ENCODE measurements around the gene SLC10A3. TPM values are rescaled to one million over a fixed set of nuclear protein-coding genes. Genes with fewer than 3 reads are reported as not detected.
"Not testable (repeated sequence)": the region's sequence is repeated elsewhere in the genome, so short reads cannot be mapped to it uniquely, and the experiment has no call there.

The SLC10A3 gene
- polyA plus RNA-seq, 4 donors: 11.6 to 22.2 (median 15.8) TPM

DNA sequence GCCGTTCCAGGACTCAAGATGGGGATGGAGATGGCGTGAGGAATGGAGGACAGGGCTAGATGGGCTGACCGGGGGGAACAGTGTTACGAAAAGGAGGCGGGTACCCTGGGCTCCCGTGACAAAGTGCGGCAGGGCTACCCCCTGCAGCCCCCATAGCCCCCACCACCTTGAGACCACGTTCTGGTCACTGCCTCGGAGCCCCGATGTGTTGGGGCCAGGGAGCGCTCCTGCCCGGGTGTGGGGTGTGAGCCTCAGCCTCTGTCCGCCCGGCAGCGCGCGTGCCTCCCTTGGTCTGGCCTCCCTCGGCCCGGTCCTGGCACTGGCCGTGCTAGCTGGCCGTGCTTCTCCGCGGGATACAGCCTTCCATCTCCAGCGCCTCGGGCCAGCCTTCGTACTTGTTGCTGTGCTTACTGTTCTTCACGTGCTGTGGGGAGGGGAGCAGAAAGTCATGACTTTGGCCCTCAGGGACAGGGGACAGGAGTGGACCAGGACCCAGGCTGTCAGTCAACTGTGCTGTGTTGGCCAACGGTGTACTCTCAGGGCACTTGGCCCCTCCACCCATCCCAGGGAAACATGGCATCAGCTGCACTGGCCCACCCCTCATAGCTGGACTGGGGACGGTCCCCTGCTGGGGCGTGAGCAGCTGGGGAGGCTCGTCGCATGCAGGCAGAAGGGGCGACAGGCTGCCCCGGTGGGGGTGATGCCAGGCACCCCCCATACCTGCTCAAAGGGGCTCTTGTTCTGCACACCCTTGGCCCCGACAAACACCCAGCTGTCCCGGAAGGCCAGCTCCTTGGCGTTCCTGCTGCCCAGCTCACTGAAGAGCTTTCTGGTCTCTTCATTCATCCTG lies 16.3 kb upstream of the SLC10A3 start:
- no peak overlapping the region for H3K27ac ChIP-seq (ENCODE audit: low read depth in 1 of 3, low read length in 2 of 3)
- no peaks in the 10 kb centered on the region for H3K4me1 ChIP-seq (ENCODE audit: control insufficient read depth in 3 of 3, insufficient read depth in 2 of 3, low read depth in 1 of 3, low read length in 2 of 3)
- H3K9me3 ChIP-seq (ENCODE audit: control insufficient read depth in 2 of 2, insufficient read depth in 1 of 2, low read depth in 1 of 2, low read length in 1 of 2): no peaks in the 10 kb centered on the region
- WGBS, 3 donors: 90 to 94% (median 93%) methylated on average over 24 to 37 of the region's 37 CpGs
- H3K36me3 ChIP-seq (ENCODE audit: control insufficient read depth in 3 of 3, insufficient read depth in 2 of 3, low read depth in 1 of 3, low read length in 3 of 3): peaks cover 1 to 52% (median 2%) of the 10 kb centered on the region in 3 donors
- DNase-seq (no peak), FAIRE-seq (no peak)
- H3K27me3 ChIP-seq (ENCODE audit: control insufficient read depth in 3 of 3, insufficient read depth in 3 of 3, low read length in 3 of 3): no peaks in the 10 kb centered on the region
- H3K4me3 ChIP-seq (ENCODE audit: low read depth in 1 of 3, low read length in 3 of 3): no peak overlapping the region

DNA sequence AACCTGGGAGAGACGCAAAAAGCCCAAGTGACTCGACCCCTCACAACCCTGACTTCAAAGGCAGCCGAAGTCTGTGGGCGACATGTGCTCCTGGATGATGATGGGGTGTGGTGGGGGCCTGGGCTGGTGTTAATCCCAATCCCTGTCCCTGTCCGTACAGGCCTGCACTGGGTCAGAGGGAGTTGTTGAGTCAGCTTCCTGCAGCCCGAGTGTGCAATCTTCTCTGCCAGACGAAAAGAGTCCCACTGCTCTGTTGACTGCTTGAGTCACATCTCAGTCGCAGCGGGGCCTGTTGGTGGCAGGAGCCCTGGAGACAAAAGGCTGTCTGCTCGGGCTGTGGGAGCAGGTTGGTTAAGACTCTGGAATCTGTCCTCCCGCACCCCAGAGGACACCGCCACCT lies 15.3 kb upstream of the SLC10A3 start:
- H3K4me1 ChIP-seq (ENCODE audit: control insufficient read depth in 3 of 3, insufficient read depth in 2 of 3, low read depth in 1 of 3, low read length in 2 of 3): no peaks in the 10 kb centered on the region
- H3K4me3 ChIP-seq (ENCODE audit: low read depth in 1 of 3, low read length in 3 of 3): no peak overlapping the region
- FAIRE-seq (no peak), DNase-seq (no peak)
- H3K9me3 ChIP-seq (ENCODE audit: control insufficient read depth in 2 of 2, insufficient read depth in 1 of 2, low read depth in 1 of 2, low read length in 1 of 2): no peaks in the 10 kb centered on the region
- no peaks in the 10 kb centered on the region for H3K27me3 ChIP-seq (ENCODE audit: control insufficient read depth in 3 of 3, insufficient read depth in 3 of 3, low read length in 3 of 3)
- peaks cover 1 to 46% (median 2%) of the 10 kb centered on the region in 3 donors for H3K36me3 ChIP-seq (ENCODE audit: control insufficient read depth in 3 of 3, insufficient read depth in 2 of 3, low read depth in 1 of 3, low read length in 3 of 3)
- 84 to 88% (median 86%) methylated on average over 11 to 12 of the region's 12 CpGs for WGBS, 3 donors
- no peak overlapping the region for H3K27ac ChIP-seq (ENCODE audit: low read depth in 1 of 3, low read length in 2 of 3)

DNA sequence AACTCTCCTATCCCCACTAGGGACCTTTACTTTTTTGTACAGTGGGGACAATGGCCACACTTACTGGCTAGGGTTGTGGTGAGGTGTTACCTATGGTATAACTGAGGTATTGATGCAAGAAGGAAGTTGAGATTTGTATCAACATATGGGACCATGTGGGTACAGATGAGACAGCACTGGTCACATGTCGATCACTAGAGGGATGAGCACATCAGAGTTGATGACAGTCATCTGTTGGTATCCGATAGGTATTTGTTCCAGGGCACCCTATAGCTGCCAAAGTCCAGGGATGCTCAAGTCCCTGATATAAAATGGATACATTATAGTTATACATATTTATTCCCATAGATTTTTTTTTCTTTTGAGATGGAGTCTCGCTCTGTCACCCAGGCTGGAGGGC lies 12.6 kb upstream of the SLC10A3 start:
- H3K4me3 ChIP-seq (ENCODE audit: low read depth in 1 of 3, low read length in 3 of 3): no peak overlapping the region
- no peak for FAIRE-seq
- 71 to 83% (median 83%) methylated on average over 3 of the region's 3 CpGs for WGBS, 3 donors
- no peaks in the 10 kb centered on the region for H3K27me3 ChIP-seq (ENCODE audit: control insufficient read depth in 3 of 3, insufficient read depth in 3 of 3, low read length in 3 of 3)
- H3K36me3 ChIP-seq (ENCODE audit: control insufficient read depth in 3 of 3, insufficient read depth in 2 of 3, low read depth in 1 of 3, low read length in 3 of 3): peaks cover 0 to 28% (median 2%) of the 10 kb centered on the region in 3 donors
- no peak for DNase-seq
- no peaks in the 10 kb centered on the region for H3K4me1 ChIP-seq (ENCODE audit: control insufficient read depth in 3 of 3, insufficient read depth in 2 of 3, low read depth in 1 of 3, low read length in 2 of 3)
- H3K9me3 ChIP-seq (ENCODE audit: control insufficient read depth in 2 of 2, insufficient read depth in 1 of 2, low read depth in 1 of 2, low read length in 1 of 2): no peaks in the 10 kb centered on the region
- H3K27ac ChIP-seq (ENCODE audit: low read depth in 1 of 3, low read length in 2 of 3): no peak overlapping the region

DNA sequence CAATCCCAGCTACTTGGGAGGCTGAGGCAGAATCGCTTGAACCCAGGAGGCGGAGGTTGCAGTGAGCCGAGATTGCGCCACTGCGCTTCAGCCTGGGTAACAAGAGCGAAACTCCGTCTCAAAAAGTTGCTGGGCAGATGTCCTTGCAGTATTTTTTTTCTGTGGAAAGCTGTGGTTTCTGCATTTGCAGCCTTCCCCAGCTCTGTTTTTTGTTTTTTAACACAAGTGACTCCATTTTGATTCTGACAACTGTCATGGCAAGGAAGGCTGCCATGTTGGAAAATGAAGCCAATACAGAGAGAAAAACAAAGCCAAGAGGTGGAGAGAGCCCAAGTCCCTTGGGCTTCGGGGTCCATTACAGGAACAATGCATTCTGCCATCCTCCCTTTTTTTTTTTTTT lies 11.7 kb upstream of the SLC10A3 start:
- H3K27ac ChIP-seq (ENCODE audit: low read depth in 1 of 3, low read length in 2 of 3): no peak overlapping the region
- DNase-seq: no peak
- H3K4me1 ChIP-seq (ENCODE audit: control insufficient read depth in 3 of 3, insufficient read depth in 2 of 3, low read depth in 1 of 3, low read length in 2 of 3): no peaks in the 10 kb centered on the region
- FAIRE-seq: no peak
- H3K36me3 ChIP-seq (ENCODE audit: control insufficient read depth in 3 of 3, insufficient read depth in 2 of 3, low read depth in 1 of 3, low read length in 3 of 3): peaks cover 0 to 19% (median 0%) of the 10 kb centered on the region in 3 donors
- H3K9me3 ChIP-seq (ENCODE audit: control insufficient read depth in 2 of 2, insufficient read depth in 1 of 2, low read depth in 1 of 2, low read length in 1 of 2): no peaks in the 10 kb centered on the region
- H3K4me3 ChIP-seq (ENCODE audit: low read depth in 1 of 3, low read length in 3 of 3): no peak overlapping the region
- no peaks in the 10 kb centered on the region for H3K27me3 ChIP-seq (ENCODE audit: control insufficient read depth in 3 of 3, insufficient read depth in 3 of 3, low read length in 3 of 3)
- WGBS, 3 donors: 81 to 87% (median 83%) methylated on average over 8 of the region's 8 CpGs

DNA sequence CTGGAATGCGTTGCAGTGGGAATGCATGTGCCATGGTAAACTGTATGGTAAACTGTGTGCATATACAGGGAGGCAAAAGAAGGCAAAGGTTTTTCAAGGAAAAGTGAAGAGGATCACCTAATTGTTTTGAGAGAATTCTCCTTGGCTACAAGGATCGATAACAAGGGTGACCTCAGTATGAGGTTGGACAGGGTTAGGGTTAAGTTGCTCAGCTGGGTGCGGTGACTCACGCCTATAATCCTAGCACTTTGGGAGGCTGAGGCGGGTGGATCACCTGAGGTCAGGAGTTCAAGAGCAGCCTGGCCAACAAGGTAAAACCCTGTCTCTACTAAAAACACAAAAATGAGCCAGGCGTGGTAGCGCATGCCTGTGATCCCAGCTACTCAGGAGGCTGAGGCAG lies 11.0 kb upstream of the SLC10A3 start:
- not testable (repeated sequence) for FAIRE-seq; H3K27me3 ChIP-seq (ENCODE audit: control insufficient read depth in 3 of 3, insufficient read depth in 3 of 3, low read length in 3 of 3); H3K4me3 ChIP-seq (ENCODE audit: low read depth in 1 of 3, low read length in 3 of 3); H3K27ac ChIP-seq (ENCODE audit: low read depth in 1 of 3, low read length in 2 of 3); H3K4me1 ChIP-seq (ENCODE audit: control insufficient read depth in 3 of 3, insufficient read depth in 2 of 3, low read depth in 1 of 3, low read length in 2 of 3); H3K9me3 ChIP-seq (ENCODE audit: control insufficient read depth in 2 of 2, insufficient read depth in 1 of 2, low read depth in 1 of 2, low read length in 1 of 2); DNase-seq
- 71 to 91% (median 76%) methylated on average over 7 of the region's 7 CpGs for WGBS, 3 donors
- H3K36me3 ChIP-seq (ENCODE audit: control insufficient read depth in 3 of 3, insufficient read depth in 2 of 3, low read depth in 1 of 3, low read length in 3 of 3): peaks cover 0 to 13% (median 0%) of the 10 kb centered on the region in 3 donors

DNA sequence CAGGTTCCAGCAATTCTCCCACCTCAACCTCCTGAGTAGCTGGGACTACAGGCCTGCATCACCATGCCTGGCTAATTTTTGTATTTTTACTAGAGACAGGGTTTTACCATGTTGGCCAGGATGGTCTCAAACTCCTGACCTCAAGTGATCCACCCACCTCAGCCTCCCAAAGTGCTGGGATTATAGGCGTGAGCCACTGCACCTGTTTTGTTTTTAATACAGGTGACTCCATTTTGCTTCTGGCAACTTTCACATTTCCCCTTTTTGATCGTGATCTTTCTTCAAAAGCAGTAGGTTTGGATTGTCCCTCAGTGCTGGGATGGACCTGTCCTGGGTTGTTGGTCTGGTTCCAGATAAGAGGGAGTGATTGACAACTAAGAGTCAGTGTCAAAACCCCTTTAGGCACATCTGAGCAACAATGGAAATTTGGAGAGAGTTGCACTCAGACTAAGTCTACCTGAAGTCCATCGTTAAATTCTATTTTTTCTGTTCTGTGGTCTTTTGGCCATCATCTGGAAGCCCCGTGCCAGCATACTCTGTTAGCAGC lies 6.2 kb upstream of the SLC10A3 start:
- not testable (repeated sequence) for DNase-seq; H3K27me3 ChIP-seq (ENCODE audit: control insufficient read depth in 3 of 3, insufficient read depth in 3 of 3, low read length in 3 of 3); H3K36me3 ChIP-seq (ENCODE audit: control insufficient read depth in 3 of 3, insufficient read depth in 2 of 3, low read depth in 1 of 3, low read length in 3 of 3); FAIRE-seq; H3K4me3 ChIP-seq (ENCODE audit: low read depth in 1 of 3, low read length in 3 of 3); H3K9me3 ChIP-seq (ENCODE audit: control insufficient read depth in 2 of 2, insufficient read depth in 1 of 2, low read depth in 1 of 2, low read length in 1 of 2); H3K4me1 ChIP-seq (ENCODE audit: control insufficient read depth in 3 of 3, insufficient read depth in 2 of 3, low read depth in 1 of 3, low read length in 2 of 3); H3K27ac ChIP-seq (ENCODE audit: low read depth in 1 of 3, low read length in 2 of 3)
- WGBS, 3 donors: 66 to 91% (median 78%) methylated on average over 4 of the region's 4 CpGs

DNA sequence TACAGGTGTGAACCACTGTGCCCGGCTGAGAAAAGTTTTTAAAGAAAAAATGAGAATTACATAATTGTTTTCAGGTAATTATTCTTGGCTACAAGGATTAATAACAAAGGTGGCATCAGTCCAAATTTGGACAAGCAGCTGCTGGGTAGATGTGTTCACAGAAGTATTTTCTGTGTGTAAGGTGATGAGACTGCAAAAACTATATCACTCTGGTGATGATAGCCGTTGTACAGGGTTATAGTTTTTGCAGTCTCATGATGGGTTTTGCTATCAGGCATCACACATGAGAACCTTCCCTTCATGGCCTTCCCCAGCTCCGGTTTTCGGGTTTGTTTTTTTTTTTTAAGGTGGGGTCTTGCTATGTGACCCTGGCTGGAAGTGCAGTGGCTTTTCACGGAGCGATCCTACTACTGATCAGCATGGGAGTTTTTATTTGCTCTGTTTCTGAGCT lies 5.1 kb upstream of the SLC10A3 start:
- no peaks in the 10 kb centered on the region for H3K4me1 ChIP-seq (ENCODE audit: control insufficient read depth in 3 of 3, insufficient read depth in 2 of 3, low read depth in 1 of 3, low read length in 2 of 3)
- H3K36me3 ChIP-seq (ENCODE audit: control insufficient read depth in 3 of 3, insufficient read depth in 2 of 3, low read depth in 1 of 3, low read length in 3 of 3): no peaks in the 10 kb centered on the region
- DNase-seq (no peak), FAIRE-seq (no peak)
- no peaks in the 10 kb centered on the region for H3K9me3 ChIP-seq (ENCODE audit: control insufficient read depth in 2 of 2, insufficient read depth in 1 of 2, low read depth in 1 of 2, low read length in 1 of 2)
- H3K27me3 ChIP-seq (ENCODE audit: control insufficient read depth in 3 of 3, insufficient read depth in 3 of 3, low read length in 3 of 3): no peaks in the 10 kb centered on the region
- no peak overlapping the region for H3K4me3 ChIP-seq (ENCODE audit: low read depth in 1 of 3, low read length in 3 of 3)
- 73 to 83% (median 79%) methylated on average over 6 of the region's 6 CpGs for WGBS, 3 donors
- no peak overlapping the region for H3K27ac ChIP-seq (ENCODE audit: low read depth in 1 of 3, low read length in 2 of 3)

DNA sequence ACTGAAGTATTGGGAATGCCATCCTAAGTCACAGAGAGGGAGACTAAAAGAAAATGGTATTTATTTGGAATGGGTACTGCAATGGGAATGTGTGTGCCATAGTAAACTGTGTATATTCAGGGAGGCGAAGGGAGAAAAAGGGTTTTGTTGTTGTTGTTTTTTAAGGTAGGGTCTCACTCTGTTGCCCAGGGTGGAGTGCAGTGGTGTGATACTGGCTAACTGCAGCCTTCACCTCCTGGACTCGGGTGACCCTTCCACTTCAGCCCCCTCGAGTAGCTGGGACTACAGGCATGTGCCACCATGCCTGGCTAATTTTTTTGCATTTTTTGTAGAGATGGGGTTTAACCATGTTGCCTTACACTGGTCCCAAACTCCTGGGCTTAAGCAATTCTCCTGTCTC lies 4.3 kb upstream of the SLC10A3 start:
- H3K36me3 ChIP-seq (ENCODE audit: control insufficient read depth in 3 of 3, insufficient read depth in 2 of 3, low read depth in 1 of 3, low read length in 3 of 3): no peaks in the 10 kb centered on the region
- H3K4me1 ChIP-seq (ENCODE audit: control insufficient read depth in 3 of 3, insufficient read depth in 2 of 3, low read depth in 1 of 3, low read length in 2 of 3): no peaks in the 10 kb centered on the region
- no peaks in the 10 kb centered on the region for H3K27me3 ChIP-seq (ENCODE audit: control insufficient read depth in 3 of 3, insufficient read depth in 3 of 3, low read length in 3 of 3)
- FAIRE-seq (no peak), DNase-seq (no peak)
- no peaks in the 10 kb centered on the region for H3K9me3 ChIP-seq (ENCODE audit: control insufficient read depth in 2 of 2, insufficient read depth in 1 of 2, low read depth in 1 of 2, low read length in 1 of 2)
- WGBS, 3 donors: 71 to 92% (median 85%) methylated on average over 3 of the region's 3 CpGs
- no peak overlapping the region for H3K4me3 ChIP-seq (ENCODE audit: low read depth in 1 of 3, low read length in 3 of 3)
- no peak overlapping the region for H3K27ac ChIP-seq (ENCODE audit: low read depth in 1 of 3, low read length in 2 of 3)

Data from small intestine (tissue), 7 donors.